Measurements from ENCODE around the gene RPH3AL.

DNA sequence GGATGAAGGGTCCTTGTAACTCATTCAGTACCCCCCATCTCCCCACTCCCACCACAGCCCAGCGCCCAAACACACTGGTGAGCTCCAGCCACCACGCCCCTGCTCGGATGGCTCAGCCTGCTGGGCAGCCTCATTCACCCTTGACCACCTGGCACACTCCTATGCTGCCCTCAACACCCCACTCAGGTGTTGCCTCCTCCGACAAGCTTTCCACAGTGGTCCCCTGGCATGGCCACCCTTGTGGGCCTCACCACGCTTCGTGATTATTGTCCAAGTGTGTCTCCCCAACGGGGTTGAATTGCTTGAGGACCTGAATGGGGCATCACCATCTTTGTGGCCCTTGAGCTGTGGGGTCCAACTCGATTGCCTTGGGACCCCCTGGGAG, 159.2 kb downstream of the RPH3AL start:
- no peak for TF ChIP-seq EP300 (IDR thresholded peaks at IDR 0.05)
- no peak for TF ChIP-seq POLR2A (IDR thresholded peaks at IDR 0.05)

Data from ovary (tissue), 1 donor.